GM03348 (cell line): Measurements from ENCODE around the gene CCDC141.
A peak's percentile ranks its signal among the peaks of the same experiment; 100 is the strongest.

ENCODE experiments used
- DNase-seq: peaks from one replicate; pipeline ENCODE4 v3.0.0; 2012; ENCODE audit warnings: low spot score

CCDC141 gene

GRCh38 chr2:178865146-178865936 lies 184.6 kb downstream of the CCDC141 start:
- peak; percentile 16 for DNase-seq

GRCh38 chr2:178863856-178864620 lies 185.9 kb downstream of the CCDC141 start:
- peak; percentile 34 for DNase-seq

GRCh38 chr2:178863130-178863855 lies 186.6 kb downstream of the CCDC141 start:
- no peak for DNase-seq

GRCh38 chr2:178860551-178860950 lies 189.4 kb downstream of the CCDC141 start:
- DNase-seq, result peak; percentile 19

GRCh38 chr2:178859730-178860129 lies 190.2 kb downstream of the CCDC141 start:
- DNase-seq, result no peak

- no peak for DNase-seq
These were observed 190.9 kb downstream of the CCDC141 start for GRCh38 chr2:178858896-178859625.

- DNase-seq, result no peak
These were observed 194.8 kb downstream of the CCDC141 start for GRCh38 chr2:178855151-178855550.

GRCh38 chr2:178848335-178848734 lies 201.6 kb downstream of the CCDC141 start:
- no peak for DNase-seq

GRCh38 chr2:178846458-178846802 lies 203.5 kb downstream of the CCDC141 start:
- peak; percentile 35 for DNase-seq

- DNase-seq, result peak; percentile 52
These were observed 204.1 kb downstream of the CCDC141 start for GRCh38 chr2:178845566-178846457.

- no peak for DNase-seq
These were observed 205.2 kb downstream of the CCDC141 start for GRCh38 chr2:178844701-178845100.

GRCh38 chr2:178844269-178844668 lies 205.7 kb downstream of the CCDC141 start:
- no peak for DNase-seq

- DNase-seq, result no peak
These were observed 206.2 kb downstream of the CCDC141 start for GRCh38 chr2:178843697-178844096.

GRCh38 chr2:178836807-178837206 lies 213.1 kb downstream of the CCDC141 start:
- DNase-seq, result no peak

GRCh38 chr2:178834086-178834485 lies 215.9 kb downstream of the CCDC141 start:
- no peak for DNase-seq

- DNase-seq, result no peak
These were observed 216.6 kb downstream of the CCDC141 start for GRCh38 chr2:178833382-178833781.

GRCh38 chr2:178830451-178830850 lies 219.5 kb downstream of the CCDC141 start:
- no peak for DNase-seq

- no peak for DNase-seq
These were observed 220.0 kb downstream of the CCDC141 start for GRCh38 chr2:178829981-178830380.

- DNase-seq, result no peak
These were observed 220.5 kb downstream of the CCDC141 start for GRCh38 chr2:178829299-178829960.

GRCh38 chr2:178828486-178828881 lies 221.5 kb downstream of the CCDC141 start:
- no peak for DNase-seq
